Liver (tissue), 3 donors: ENCODE results near the gene IQSEC3.
"Not testable (repeated sequence)": the region's sequence is repeated elsewhere in the genome, so short reads cannot be mapped to it uniquely, and the experiment has no call there.

Experiments
- EGR1 ChIP-seq, 2 donors: IDR thresholded peaks; 2 replicates each; pipeline ENCODE4 v1.6.1; 2016 to 2018; ENCODE audit warnings: antibody characterized with exemption in 2 of 2, low read depth in 2 of 2
- FOXA1 ChIP-seq: IDR thresholded peaks from 2 replicates; pipeline ENCODE4 v1.6.1; 2016; ENCODE audit warnings: antibody characterized with exemption
- GABPA ChIP-seq, 2 donors: IDR thresholded peaks in 1 of 2; conservative IDR thresholded peaks in 1 of 2; 2 replicates each; pipeline ENCODE4 v1.6.1; 2016; ENCODE audit warnings: antibody characterized with exemption in 2 of 2, mild to moderate bottlenecking in 1 of 2, moderate library complexity in 1 of 2
- JUND ChIP-seq, 2 donors: IDR thresholded peaks; 2 replicates each; pipeline ENCODE4 v1.6.1; 2016; ENCODE audit warnings: antibody characterized with exemption in 2 of 2
- RAD21 ChIP-seq, 2 donors: IDR thresholded peaks; 2 replicates each; pipeline ENCODE4 v1.6.1; 2016; ENCODE audit warnings: antibody characterized with exemption in 2 of 2, mild to moderate bottlenecking in 2 of 2
- RXRA ChIP-seq, 2 donors: IDR thresholded peaks; 2 replicates each; pipeline ENCODE4 v1.6.1; 2017 to 2018; ENCODE audit warnings: antibody characterized with exemption in 2 of 2, mild to moderate bottlenecking in 1 of 2
- TAF1 ChIP-seq: conservative IDR thresholded peaks from 2 replicates; pipeline ENCODE4 v1.6.1; 2016; ENCODE audit warnings: antibody characterized with exemption, mild to moderate bottlenecking
- TF ChIP-seq, protein P1 (sequence below): IDR thresholded peaks from 2 replicates; pipeline ENCODE4 v1.6.1; 2016; ENCODE audit warnings: antibody characterized with exemption, mild to moderate bottlenecking
- TF ChIP-seq, protein P2 (sequence below): fragments of 150-350 bp; IDR thresholded peaks from 2 replicates; pipeline ENCODE4 v1.5.1; 2017; ENCODE audit warnings: improper control_type of control experiment, low read depth, low read length; ENCODE audit not compliant: missing input control
- TF ChIP-seq, protein P3 (sequence below): IDR thresholded peaks from 2 replicates; pipeline ENCODE4 v1.6.1; 2016; ENCODE audit warnings: antibody characterized with exemption
- TF ChIP-seq, protein P4 (sequence below): IDR thresholded peaks from 2 replicates; pipeline ENCODE4 v1.6.1; 2016; ENCODE audit warnings: antibody characterized with exemption
- TF ChIP-seq, protein P5 (sequence below): IDR thresholded peaks from 2 replicates; pipeline ENCODE4 v1.6.1; 2016; ENCODE audit warnings: antibody characterized with exemption
- donor health status: healthy.
- donor health status: healthy.

DNA sequence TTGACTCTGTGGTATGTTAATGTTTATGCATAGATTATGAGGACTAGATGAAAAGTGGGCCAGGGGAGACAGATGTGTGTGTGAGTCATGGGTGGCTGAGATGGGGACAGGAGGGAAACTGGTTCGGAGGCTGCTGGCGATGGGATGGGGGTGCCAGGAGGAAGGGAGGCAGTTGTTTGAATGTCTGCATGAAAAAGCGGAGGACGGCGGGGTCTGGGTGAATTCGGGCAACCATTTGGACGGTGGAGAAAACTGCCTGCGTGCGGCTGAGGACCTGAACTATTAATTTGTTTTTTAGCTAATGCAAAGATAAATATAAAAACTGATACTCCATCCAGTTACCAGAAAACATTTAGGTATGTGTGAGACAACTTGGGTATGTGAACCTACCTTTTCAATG lies 27.8 kb upstream of the IQSEC3 start:
- TF ChIP-seq, protein P1, sequence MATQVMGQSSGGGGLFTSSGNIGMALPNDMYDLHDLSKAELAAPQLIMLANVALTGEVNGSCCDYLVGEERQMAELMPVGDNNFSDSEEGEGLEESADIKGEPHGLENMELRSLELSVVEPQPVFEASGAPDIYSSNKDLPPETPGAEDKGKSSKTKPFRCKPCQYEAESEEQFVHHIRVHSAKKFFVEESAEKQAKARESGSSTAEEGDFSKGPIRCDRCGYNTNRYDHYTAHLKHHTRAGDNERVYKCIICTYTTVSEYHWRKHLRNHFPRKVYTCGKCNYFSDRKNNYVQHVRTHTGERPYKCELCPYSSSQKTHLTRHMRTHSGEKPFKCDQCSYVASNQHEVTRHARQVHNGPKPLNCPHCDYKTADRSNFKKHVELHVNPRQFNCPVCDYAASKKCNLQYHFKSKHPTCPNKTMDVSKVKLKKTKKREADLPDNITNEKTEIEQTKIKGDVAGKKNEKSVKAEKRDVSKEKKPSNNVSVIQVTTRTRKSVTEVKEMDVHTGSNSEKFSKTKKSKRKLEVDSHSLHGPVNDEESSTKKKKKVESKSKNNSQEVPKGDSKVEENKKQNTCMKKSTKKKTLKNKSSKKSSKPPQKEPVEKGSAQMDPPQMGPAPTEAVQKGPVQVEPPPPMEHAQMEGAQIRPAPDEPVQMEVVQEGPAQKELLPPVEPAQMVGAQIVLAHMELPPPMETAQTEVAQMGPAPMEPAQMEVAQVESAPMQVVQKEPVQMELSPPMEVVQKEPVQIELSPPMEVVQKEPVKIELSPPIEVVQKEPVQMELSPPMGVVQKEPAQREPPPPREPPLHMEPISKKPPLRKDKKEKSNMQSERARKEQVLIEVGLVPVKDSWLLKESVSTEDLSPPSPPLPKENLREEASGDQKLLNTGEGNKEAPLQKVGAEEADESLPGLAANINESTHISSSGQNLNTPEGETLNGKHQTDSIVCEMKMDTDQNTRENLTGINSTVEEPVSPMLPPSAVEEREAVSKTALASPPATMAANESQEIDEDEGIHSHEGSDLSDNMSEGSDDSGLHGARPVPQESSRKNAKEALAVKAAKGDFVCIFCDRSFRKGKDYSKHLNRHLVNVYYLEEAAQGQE, result not testable (repeated sequence)
- TF ChIP-seq, protein P2, sequence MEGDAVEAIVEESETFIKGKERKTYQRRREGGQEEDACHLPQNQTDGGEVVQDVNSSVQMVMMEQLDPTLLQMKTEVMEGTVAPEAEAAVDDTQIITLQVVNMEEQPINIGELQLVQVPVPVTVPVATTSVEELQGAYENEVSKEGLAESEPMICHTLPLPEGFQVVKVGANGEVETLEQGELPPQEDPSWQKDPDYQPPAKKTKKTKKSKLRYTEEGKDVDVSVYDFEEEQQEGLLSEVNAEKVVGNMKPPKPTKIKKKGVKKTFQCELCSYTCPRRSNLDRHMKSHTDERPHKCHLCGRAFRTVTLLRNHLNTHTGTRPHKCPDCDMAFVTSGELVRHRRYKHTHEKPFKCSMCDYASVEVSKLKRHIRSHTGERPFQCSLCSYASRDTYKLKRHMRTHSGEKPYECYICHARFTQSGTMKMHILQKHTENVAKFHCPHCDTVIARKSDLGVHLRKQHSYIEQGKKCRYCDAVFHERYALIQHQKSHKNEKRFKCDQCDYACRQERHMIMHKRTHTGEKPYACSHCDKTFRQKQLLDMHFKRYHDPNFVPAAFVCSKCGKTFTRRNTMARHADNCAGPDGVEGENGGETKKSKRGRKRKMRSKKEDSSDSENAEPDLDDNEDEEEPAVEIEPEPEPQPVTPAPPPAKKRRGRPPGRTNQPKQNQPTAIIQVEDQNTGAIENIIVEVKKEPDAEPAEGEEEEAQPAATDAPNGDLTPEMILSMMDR, result not testable (repeated sequence)
- TF ChIP-seq GABPA (IDR thresholded peaks at IDR 0.05 in 1 of 2, conservative IDR thresholded peaks at IDR 0.05 in 1 of 2); RXRA (IDR thresholded peaks at IDR 0.05); JUND (IDR thresholded peaks at IDR 0.05); FOXA1; EGR1 (IDR thresholded peaks at IDR 0.05; ENCODE audit: low read depth in 2 of 2); TAF1; RAD21 (IDR thresholded peaks at IDR 0.05): not testable (repeated sequence)
- TF ChIP-seq, protein P3, sequence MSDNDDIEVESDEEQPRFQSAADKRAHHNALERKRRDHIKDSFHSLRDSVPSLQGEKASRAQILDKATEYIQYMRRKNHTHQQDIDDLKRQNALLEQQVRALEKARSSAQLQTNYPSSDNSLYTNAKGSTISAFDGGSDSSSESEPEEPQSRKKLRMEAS, result not testable (repeated sequence)
- TF ChIP-seq, protein P4, sequence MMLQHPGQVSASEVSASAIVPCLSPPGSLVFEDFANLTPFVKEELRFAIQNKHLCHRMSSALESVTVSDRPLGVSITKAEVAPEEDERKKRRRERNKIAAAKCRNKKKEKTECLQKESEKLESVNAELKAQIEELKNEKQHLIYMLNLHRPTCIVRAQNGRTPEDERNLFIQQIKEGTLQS, result not testable (repeated sequence)
- TF ChIP-seq, protein P5, sequence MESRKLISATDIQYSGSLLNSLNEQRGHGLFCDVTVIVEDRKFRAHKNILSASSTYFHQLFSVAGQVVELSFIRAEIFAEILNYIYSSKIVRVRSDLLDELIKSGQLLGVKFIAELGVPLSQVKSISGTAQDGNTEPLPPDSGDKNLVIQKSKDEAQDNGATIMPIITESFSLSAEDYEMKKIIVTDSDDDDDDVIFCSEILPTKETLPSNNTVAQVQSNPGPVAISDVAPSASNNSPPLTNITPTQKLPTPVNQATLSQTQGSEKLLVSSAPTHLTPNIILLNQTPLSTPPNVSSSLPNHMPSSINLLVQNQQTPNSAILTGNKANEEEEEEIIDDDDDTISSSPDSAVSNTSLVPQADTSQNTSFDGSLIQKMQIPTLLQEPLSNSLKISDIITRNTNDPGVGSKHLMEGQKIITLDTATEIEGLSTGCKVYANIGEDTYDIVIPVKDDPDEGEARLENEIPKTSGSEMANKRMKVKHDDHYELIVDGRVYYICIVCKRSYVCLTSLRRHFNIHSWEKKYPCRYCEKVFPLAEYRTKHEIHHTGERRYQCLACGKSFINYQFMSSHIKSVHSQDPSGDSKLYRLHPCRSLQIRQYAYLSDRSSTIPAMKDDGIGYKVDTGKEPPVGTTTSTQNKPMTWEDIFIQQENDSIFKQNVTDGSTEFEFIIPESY, result not testable (repeated sequence)
